Coronary artery (tissue), 2 donors: ENCODE data around the gene CACNA1C.

Experiments used
- DNase-seq: peaks from one replicate; pipeline ENCODE4 v3.0.0-alpha.2; 2017; ENCODE audit warnings: low spot score
- H3K27ac ChIP-seq, 2 donors: fragments of 200-600 bp; sonication (generic); one replicate each; pipeline ENCODE4 v1.5.1; 2016 to 2019
- H3K4me3 ChIP-seq: fragments of 200-600 bp; sonication (generic); 2 replicates; pipeline ENCODE4 v1.5.1; 2016; ENCODE audit warnings: mild to moderate bottlenecking, moderate library complexity
- CTCF ChIP-seq: fragments of 200-600 bp; sonication (generic); IDR thresholded peaks from one replicate; pipeline ENCODE4 v1.5.1; 2019; ENCODE audit warnings: antibody characterized with exemption

CACNA1C gene

DNA sequence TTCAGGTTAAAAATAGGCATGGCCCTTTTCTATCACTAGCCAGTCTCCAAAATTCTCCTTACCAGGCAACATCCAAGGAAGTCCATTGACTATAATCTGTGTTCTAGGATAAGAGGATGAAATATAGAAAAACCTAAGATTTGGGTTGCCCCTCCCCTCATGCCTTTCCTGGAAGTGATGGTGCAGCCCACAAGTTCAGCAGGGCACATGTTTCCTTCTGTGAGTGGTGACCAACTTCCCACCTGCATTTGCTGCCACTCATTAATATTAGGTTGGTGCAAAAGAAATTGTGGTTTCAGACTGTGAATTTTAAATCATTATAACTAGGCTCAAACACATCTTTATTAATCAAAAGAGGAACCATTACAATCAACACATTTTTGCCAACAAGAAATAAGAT lies 491.4 kb downstream of the CACNA1C start:
- no peak for TF ChIP-seq CTCF
- no peak overlapping the region for H3K27ac ChIP-seq
- no peak for DNase-seq
- no peak overlapping the region for H3K4me3 ChIP-seq

- no peak overlapping the region for H3K4me3 ChIP-seq
- H3K27ac ChIP-seq = no peak overlapping the region
- no peak for TF ChIP-seq CTCF
Measured at GRCh38 chr12:2547273-2548044, 494.7 kb downstream of the CACNA1C start.

DNA sequence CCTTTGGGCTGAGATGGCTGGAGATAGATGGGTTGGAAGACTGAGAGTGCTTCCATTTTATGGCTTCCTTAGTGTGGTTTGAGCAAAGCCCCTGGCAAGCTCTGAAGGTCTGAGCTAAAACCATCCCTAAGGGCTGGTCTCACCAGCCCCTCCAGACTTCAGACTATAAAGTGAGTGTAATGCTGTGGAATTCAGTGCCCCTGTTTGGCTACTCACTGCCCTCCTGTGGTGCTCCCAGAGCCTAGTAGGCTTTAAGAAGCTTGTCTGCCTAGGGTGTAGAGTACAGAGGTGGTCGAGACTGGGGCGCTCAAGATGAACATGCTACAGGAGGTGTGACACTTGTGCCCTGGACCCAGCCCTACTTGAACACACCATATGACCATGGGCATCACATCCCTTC lies 495.3 kb downstream of the CACNA1C start:
- Histone ChIP-seq H3K4me3 (no peak overlapping the region), H3K27ac (no peak overlapping the region)
- DNase-seq = no peak
- no peak for TF ChIP-seq CTCF

More at GRCh38 chr12:2547273-2548044, 494.7 kb downstream of the CACNA1C start:
- no peak for DNase-seq

DNA sequence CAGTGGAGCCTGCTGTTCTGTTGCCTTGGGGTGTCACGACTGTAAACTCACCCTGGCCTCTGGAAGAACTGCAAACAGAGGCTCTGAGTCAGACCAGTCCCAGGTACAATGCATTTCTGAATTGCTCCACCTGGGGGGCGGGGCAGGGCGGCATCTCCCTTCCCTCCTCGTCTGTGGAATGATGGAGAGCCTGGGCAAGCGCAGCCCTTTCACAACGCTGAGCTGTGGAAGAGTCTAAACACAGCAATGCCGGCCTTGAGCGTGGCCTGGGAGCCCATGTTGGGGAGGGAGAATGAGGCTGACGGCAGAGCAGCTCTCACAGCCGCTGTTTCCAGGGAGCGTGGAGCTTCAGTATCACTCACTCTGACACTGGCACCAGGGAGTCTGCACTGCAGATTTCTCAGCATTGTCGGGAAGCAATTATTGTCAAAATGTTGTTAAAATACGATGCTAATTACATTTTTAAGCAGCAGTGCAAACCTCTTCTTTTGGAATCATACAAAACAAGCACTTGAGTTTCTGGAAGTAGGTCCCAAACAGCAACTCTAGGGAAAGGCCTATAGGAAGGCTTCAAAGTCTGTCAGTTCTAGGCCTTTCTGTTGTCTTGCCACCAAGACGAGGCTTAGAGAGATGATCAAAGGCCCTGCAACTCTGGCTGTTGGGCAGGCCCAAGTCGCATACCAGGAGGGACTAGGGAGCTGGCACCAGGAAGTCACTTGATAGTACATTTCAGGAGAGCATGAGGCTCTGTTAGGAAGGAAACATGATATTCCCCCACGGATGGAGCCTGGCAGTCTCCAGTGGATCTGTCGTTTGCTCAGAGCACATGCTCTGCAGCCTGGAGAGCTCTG lies 498.0 kb downstream of the CACNA1C start:
- no peak for DNase-seq
- no peak for TF ChIP-seq CTCF
- no peak overlapping the region for H3K4me3 ChIP-seq
- no peak overlapping the region for H3K27ac ChIP-seq

GRCh38 chr12:2551412-2551900 lies 498.7 kb downstream of the CACNA1C start:
- no peak overlapping the region for H3K4me3 ChIP-seq
- no peak for TF ChIP-seq CTCF
- DNase-seq = no peak
- H3K27ac ChIP-seq = no peak overlapping the region

DNA sequence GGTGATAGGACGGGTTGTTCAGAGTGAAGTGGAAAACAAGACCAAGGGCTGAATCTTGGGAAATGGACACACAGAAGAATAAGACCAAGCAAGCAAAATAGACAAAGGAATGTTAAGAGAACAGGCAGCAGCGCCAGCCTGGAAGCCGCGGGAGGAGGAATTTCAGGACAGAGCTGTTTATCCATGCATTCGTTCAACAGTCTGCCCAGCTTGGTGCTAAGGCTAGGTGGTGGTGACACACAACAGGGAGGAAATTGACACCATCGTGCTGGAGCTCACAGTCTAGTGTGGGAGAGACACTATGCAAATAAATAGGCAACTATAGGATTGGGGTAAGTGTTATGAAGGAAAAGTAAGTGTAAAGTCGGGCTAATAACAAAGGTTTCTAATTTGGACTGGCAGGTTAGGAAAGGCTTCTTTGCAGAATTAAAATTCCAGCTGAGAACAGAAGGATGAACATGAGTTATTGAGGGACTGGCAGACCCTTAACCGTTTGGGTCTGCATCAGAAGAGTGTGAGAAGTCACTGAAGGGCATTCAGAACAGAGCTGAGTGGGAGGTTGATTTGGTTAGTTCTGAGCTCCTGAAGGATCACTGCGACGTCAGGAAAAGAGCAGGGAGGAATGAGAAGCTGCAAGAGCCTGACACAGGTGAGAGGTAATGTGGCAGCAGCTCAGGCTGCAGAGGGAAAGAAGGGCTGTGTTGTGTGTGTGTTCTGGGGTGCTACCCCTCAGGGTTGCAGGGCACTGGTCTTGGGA lies 499.4 kb downstream of the CACNA1C start:
- DNase-seq = no peak
- no peak for TF ChIP-seq CTCF
- no peak overlapping the region for H3K27ac ChIP-seq
- no peak overlapping the region for H3K4me3 ChIP-seq
